CD4-positive, alpha-beta T cell treated with Interleukin-15 for 4 hours (primary cell): ENCODE results near the gene SMTN.
A peak's percentile ranks its signal among the peaks of the same experiment; 100 is the strongest.
"Not testable (repeated sequence)": the region's sequence is repeated elsewhere in the genome, so short reads cannot be mapped to it uniquely, and the experiment has no call there.

ENCODE experiments used
- DNase-seq: peaks from one replicate; pipeline ENCODE4 v3.0.0-alpha.2; 2020; ENCODE audit warnings: low spot score

The SMTN gene

GRCh38 chr22:31080848-31081649, at the start of gene SMTN:
Gene SMTN (plus strand): TSS chr22:31081318. CDS start chr22:31083259, 1,941 bp downstream.
- DNase-seq: peak; percentile 84

DNA sequence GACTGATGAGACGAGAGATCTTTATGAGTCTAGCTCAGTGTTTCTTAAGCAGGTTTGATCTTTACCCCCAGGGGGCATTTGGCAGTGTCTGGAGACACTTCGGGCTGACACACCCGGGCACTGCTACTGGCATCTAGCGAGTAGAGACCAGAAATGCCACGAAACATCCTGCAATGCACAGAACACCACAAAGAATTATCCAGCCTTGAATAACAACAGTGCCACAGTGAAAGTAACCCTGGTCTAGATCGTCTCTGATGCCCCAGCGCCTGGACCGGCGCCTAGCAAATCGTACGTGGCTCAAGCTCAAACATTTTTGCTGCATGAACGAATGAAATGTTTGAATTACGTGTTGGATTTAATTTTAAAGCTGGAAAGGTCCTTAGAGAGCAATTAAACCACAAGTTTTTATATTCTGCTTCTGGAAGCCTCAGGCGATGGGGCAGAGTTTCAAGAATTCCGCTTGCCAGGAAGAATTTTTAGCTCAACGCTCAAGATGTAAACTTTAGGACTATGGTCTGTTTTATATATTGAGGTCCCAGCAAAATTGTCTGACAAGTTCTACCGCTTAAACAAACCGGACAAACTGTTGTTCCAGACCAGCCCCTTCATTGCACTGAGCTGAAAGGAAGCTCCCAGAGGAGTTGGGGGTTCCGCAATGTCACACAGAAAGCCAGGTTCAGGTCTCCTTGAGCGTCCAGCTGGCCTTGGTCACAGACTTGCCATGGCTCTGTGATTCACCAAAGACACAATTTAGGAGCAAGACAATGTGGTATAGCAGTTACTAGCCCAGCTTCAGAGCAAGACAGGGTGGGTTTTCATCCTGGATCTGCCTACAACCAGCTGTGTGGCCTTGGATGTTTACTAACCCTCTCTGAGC, 44.2 kb upstream of the SMTN start:
- DNase-seq: no peak

DNA sequence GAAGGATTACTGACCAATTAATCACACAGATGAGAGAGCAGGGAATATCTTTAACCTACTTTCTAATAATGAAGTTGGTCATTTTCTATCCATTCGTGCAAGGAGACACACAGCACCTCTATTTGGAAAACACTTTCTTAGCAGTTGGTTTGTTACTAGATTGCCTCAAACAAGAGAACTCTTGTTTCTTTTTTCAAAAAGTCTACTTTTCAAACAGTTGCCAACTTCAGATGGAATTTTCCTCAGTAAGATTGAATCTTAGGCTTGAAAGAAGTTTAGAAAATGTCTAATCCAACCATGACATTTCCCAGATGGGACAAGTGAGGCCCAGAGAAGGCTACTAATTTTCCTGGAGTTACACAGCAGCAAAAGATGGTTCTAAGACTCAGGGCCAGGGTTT, 42.4 kb upstream of the SMTN start:
- no peak for DNase-seq

- no peak for DNase-seq
These were observed 41.7 kb upstream of the SMTN start for GRCh38 chr22:31039393-31039792.

GRCh38 chr22:31040542-31041398, 40.3 kb upstream of the SMTN start:
- DNase-seq: no peak

GRCh38 chr22:31044262-31044861, 36.8 kb upstream of the SMTN start:
- no peak for DNase-seq

DNA sequence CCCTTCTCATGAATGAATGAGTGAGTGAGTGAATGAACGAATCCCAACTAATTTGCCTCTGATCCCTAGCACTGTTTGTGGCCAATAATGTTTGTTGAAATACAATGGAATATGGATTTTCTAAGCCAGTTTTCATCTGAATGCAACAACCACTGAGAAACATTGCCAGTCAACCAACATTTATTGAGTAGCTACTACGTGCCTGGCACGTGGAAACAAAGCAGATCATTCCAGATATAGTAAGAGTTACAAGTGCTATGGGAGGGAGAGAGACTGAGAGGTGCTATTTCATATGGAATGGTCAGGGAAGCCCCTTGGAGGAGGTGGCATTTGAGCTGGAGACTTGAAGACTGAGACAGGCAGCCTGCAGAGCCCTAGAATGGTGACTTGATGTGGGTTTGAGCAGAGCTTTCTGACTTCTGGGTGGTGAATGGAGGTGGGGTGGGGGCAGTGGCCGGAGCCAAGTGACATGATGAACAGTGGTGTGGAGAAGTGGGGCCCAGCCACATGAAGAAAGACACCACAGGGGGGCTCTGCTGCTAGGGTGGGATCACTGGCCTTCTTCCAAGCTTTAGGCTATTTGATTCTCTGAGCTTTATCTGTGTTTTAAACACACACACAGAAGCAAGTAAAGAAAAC, 35.1 kb upstream of the SMTN start:
- DNase-seq: no peak

- no peak for DNase-seq
These were observed 34.4 kb upstream of the SMTN start for GRCh38 chr22:31046539-31047226.

GRCh38 chr22:31048570-31048969, 32.5 kb upstream of the SMTN start:
- DNase-seq: no peak

DNA sequence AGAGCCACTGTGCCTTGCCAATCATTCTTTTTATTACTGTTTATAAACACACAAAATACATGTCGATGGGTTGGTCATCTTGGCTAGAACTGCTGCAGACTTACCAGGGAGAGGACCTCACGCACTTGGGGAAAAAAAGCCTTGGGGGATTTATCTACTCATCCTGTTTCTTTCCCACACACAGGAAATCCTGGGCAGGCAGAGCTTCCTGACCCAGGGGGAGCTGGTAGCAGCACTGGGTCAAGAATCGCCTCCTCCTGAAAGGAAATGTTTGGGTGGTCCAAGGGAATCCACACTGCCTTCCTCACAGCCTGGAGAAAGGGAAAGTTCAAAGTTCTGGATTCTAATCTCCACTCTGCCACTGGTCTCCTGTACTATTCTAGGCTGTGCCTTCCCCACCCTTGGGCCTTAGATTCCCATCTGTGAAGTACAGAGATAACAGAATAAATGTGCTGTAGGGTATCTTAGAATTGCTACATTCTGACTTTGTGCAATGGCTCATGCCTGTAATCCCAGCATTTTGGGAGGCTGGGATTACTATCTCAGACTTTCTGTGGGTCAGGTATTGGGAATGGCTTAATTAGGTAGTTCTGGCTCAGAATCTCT, 31.2 kb upstream of the SMTN start:
- DNase-seq: no peak

DNA sequence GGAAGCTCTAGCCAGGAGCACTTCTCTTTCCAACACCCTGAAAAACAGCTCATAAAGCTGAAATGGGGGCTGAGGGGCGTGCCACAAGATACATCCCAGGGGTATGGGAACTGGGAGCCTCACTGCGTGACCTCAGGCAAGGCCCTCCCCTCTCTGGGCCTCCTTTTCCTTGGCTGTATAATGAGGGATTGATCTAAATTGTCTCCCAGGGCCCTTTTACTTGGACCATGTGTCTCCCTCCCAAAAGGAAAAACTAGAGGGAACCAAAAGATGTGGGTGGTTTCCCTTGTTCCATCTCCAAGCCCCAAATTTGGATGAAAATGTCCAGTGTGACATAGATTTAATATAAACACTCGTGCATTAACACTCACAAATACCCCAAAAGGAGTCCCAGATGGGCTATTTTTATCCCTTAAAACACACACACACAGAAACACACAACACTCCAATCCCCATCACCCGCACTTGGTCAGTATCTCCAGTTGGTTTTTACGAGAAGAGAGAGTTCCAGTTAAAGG, 25.9 kb upstream of the SMTN start:
- no peak for DNase-seq

GRCh38 chr22:31055635-31056159, 25.4 kb upstream of the SMTN start:
- no peak for DNase-seq

DNA sequence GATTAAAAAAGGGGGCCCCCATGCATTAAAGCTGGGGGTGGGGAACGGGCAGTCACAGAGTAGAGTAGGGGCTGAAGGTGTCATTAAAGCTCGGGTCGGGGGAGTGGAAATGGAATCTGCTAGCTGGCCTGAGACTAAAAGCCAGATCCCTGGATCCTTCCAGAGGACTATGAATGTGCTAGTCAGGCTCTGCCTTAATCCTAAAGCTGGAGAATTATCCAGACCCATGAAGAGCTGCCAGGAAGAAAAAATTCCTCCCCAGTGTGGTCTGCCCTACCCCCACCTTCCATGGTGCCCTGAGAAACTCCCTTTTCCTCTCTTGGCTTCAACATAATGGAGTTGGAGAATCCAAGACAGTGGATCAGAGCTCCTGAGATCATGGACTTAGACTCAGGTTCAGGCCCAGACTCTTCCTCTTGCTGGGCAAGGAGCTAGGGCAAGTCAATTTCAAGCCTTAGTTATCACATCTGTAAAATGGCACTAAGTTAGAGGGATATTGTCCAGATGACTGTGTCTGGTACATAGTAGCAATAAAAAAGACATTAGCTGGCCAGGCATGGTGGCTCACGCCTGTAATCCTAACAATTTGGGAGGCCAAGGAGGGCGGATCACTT, 24.0 kb upstream of the SMTN start:
- DNase-seq: no peak

DNA sequence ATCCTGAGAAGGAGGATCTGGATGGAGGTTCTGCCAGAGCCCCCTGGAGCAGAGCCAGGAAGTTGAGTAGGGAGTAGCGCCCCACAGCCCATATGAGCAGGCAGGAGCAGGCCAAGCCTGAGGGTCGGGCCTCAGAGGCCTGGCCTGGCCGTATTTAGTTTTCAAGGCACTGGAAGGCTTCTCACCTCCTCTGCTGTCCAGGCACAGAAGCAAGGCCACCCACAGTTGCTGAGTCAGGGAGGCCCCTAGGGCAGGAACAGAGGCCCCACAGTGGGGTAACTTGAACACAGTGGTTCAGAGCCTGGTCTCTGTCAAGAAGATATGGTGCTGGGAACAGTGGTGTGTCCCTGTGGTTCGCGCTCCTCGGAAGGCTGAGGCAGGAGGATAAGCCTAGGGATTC, 21.5 kb upstream of the SMTN start:
- not testable (repeated sequence) for DNase-seq

DNA sequence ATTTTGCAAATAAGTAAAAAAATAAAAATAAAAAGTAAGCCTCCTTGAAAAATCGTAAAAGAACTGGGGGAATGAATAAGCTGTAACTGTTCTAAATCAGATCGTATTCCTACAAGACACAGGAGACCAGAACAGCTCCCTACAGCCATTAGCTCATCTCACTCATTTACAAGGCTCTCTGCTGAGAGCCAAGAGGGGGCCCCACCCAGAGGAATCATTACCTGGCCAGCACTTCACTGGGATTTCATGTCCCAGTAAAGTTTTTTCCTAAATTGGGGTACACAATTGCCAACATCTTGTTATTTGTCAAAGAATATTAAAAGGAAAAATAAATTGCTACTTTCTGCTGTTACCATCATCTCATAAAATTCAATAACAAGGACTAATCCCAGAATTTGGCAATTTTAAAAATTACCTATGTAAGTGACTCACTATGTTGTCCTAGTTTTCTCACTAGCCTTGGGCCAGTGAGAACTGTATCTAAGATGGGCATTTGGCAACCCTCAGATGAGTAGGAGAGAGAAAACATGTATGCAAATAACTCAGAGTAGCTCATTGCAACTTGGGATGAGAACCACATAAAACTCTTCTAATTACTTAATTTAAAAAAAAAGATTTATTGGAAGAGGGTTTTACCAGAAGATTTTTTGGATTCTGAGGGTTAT, 18.4 kb upstream of the SMTN start:
- DNase-seq: no peak

- no peak for DNase-seq
These were observed 16.7 kb upstream of the SMTN start for GRCh38 chr22:31064369-31064768.

- DNase-seq: no peak
These were observed 12.1 kb upstream of the SMTN start for GRCh38 chr22:31068970-31069369.

GRCh38 chr22:31069691-31070314, 11.3 kb upstream of the SMTN start:
- not testable (repeated sequence) for DNase-seq
